Body of pancreas (tissue), 4 donors: ENCODE data around the gene RBM20.

Experiments
- CTCF ChIP-seq, 7 experiments: fragments of 450-650 bp in 4 of 7; fragments of 200-600 bp in 3 of 7; sonication (generic) in 3 of 7; IDR thresholded peaks; one replicate each; pipeline ENCODE4 v1.5.1; 2016 to 2019; ENCODE audit warnings: antibody characterized with exemption in 7 of 7
- POLR2A ChIP-seq, 3 donors: fragments of 450-650 bp; IDR thresholded peaks; one replicate each; pipeline ENCODE4 v1.6.1; 2016; ENCODE audit warnings: antibody characterized with exemption in 3 of 3, mild to moderate bottlenecking in 2 of 3

GRCh38 chr10:110824152-110824441, 180.0 kb downstream of the RBM20 start:
- TF ChIP-seq POLR2A (IDR thresholded peaks at IDR 0.05) = no peak
- TF ChIP-seq CTCF (IDR thresholded peaks at IDR 0.05) = no peak
